PFSK-1 (cell line): ENCODE results near the gene ANXA2.

Experiments
- FOXP2 ChIP-seq: optimal IDR thresholded peaks from 2 replicates; pipeline ENCODE3; 2011; ENCODE audit warnings: borderline replicate concordance, control low read depth, inconsistent platforms; ENCODE audit not compliant: insufficient read depth; ENCODE audit errors: extremely low read length, extremely low read depth
- POLR2AphosphoS5 ChIP-seq: IDR thresholded peaks from 2 replicates; pipeline ENCODE4 v1.6.1; 2012; ENCODE audit warnings: low read depth, mild to moderate bottlenecking, control low read depth, low read length, moderate library complexity
- REST ChIP-seq, 2 experiments: IDR thresholded peaks; 2 replicates each; pipeline versions ENCODE4 v1.6.1 to v1.8.0; 2011 to 2012; ENCODE audit warnings: low read depth in 2 of 2, low read length in 2 of 2, control low read depth in 1 of 2, inconsistent platforms in 1 of 2, mild to moderate bottlenecking in 1 of 2, moderate library complexity in 1 of 2; ENCODE audit not compliant: insufficient read depth in 1 of 2
- SIN3A ChIP-seq: IDR thresholded peaks from 2 replicates; pipeline ENCODE4 v1.6.1; 2012; ENCODE audit warnings: mild to moderate bottlenecking, low read length, moderate library complexity, borderline replicate concordance; ENCODE audit not compliant: insufficient read depth
- TAF1 ChIP-seq: IDR thresholded peaks from 2 replicates; pipeline ENCODE4 v1.6.1; 2012; ENCODE audit warnings: low read length, control low read depth, borderline replicate concordance; ENCODE audit not compliant: insufficient read depth

Gene ANXA2

DNA sequence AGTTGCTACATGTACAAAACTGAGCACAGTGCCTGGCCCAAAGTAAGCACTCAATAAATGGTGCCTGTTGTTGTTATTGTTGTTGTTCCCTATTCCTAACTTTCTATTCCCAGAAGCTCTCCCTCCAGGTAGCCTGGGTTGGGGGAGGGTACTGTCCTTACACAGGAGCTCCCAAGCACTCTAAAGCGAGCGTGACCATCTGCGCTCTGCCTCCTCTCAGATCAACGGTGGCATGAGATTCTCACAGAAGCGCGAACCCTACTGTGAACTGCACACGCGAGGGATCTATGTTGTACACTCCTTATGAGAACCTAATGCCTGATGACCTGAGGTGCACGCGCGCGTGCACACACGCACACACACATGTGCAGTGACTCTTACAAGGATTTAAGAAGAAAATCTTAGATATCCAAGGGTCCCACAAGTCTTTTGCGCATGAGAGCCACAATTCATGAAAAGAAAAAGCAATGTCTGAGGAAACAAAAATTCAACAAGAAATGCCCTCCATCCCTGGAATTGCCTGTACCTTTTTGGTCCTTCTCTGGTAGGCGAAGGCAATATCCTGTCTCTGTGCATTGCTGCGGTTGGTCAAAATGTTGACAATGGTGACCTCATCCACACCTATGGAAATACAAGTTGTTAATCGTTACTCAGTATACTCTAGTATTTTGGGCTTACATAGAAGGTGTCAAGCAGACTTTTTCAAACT lies 33.7 kb downstream of the ANXA2 start:
- TF ChIP-seq SIN3A (no peak), POLR2AphosphoS5 (no peak; the same call in 1 of the 2 replicates), REST (IDR thresholded peaks at IDR 0.05; ENCODE audit: insufficient read depth in 1 of 2, low read depth in 2 of 2, low read length in 2 of 2) (no peak), FOXP2 (no peak), TAF1 (no peak)

DNA sequence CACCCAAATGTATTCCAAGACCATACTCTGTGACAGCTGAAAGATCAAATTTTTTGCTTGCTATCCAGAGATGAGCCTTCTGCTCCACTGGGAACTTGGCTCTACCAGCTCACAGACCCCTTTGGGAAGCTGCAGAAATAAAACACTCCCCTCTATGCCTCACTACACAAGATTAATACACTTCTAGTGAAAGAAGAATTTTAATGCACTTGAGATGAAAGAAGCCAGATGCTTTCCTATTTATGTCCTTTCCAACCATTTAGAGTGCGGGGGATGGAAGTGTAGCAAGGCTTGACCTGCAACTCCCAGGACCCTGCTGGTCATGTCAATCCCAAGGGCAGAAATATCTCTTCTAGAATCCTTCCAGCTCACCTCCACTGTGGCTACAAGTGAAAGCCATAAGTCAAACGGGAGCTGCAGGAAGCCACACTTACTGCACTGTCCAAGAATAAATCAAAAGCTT lies 34.7 kb downstream of the ANXA2 start:
- no peak for TF ChIP-seq SIN3A
- TF ChIP-seq FOXP2 = no peak
- no peak for TF ChIP-seq REST (IDR thresholded peaks at IDR 0.05; ENCODE audit: insufficient read depth in 1 of 2, low read depth in 2 of 2, low read length in 2 of 2)
- no peak for TF ChIP-seq TAF1
- TF ChIP-seq POLR2AphosphoS5 = no peak

DNA sequence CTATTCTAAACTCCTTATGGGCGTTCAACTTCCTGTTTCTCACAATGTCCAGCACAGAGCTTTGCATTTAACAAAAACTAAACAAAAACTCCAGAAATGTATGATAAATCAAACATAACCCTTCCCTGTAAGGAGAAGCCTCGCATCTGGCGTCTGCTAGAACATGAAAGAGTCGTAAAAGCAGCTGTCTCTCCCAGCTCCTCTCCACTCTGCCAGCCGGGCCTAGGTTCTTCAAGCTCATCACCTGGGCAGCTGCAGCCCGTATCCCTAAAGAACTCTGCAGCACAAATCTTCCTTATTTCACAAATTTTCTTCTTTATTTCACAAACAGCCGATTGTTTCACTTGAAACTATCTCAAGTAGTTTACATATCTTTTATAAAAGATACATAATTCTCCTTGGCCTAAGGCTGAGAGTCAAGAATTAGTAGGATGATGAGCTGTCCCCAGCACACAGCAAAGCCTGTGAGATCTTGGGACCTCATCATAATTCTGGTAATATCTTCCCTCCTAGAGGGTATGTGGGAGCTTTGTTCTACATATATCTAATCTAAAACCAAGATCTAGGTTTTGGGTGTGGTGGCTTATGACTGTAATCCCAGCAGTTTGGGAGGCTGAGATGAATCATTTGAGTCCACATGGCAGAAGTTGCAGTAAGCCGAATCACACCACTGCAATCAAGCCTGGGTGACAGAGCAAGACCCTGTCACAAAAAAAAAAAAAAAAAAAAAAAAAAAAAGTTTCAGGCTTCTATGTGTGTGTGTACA lies 35.3 kb downstream of the ANXA2 start:
- TF ChIP-seq TAF1 (no peak), FOXP2 (no peak), POLR2AphosphoS5 (no peak), REST (IDR thresholded peaks at IDR 0.05; ENCODE audit: insufficient read depth in 1 of 2, low read depth in 2 of 2, low read length in 2 of 2) (no peak), SIN3A (no peak)

DNA sequence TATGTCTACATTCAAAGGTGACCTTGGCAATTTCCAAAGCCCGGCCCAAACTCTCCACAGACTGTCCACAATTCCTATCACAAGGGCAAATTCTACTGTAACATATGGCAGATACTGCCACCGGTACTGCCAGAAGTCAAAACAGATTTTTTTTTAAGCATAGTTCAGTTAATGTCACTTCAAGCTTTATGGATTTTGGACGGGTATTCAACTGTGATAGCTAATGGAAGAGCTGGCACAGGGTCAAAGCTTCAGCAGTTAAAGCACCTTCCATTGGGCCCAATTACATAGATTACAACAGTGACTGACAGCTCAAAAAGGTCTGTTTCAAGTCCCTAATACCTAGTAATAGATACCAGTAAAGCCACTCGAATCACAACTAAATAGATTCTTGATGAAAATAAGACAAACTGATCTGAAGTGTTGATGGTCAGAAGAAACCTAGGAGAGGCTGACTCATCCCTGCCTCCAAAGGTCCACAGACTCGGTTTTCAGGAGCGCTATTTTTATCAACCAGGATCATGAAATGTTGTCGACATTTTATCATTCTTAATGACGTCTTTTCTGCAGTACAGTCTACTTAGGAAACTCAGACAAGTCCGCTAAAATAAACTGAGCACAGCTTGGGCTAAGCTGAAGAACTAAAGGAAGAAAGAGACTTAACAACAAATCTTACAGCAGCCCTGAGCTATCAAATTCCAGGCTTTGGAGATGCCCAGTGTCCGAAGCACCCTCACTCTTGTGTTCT lies 38.7 kb downstream of the ANXA2 start:
- TF ChIP-seq REST (IDR thresholded peaks at IDR 0.05; ENCODE audit: insufficient read depth in 1 of 2, low read depth in 2 of 2, low read length in 2 of 2) (no peak), SIN3A (no peak), TAF1 (no peak), FOXP2 (no peak), POLR2AphosphoS5 (no peak)
